T-cell (primary cell): ENCODE data around the gene CCDC124. TPM values are rescaled to one million over a fixed set of nuclear protein-coding genes. Genes with fewer than 3 reads are reported as not detected.
"Not testable (repeated sequence)": the region's sequence is repeated elsewhere in the genome, so short reads cannot be mapped to it uniquely, and the experiment has no call there.

Experiments used
- ATAC-seq, 4 experiments: fragments of 200-7000 bp in 3 of 4; fragments of 150-1000 bp in 1 of 4; cut with Tn5 transposase; replicated peaks in 1 of 4; 1 replicate in 3 of 4; 2 replicates in 1 of 4; pipeline ENCODE4 v1.10.0; 2021; ENCODE audit warnings: moderate library complexity in 3 of 4, mild to moderate bottlenecking in 2 of 4, moderate number of reproducible peaks in 1 of 4
- CTCF ChIA-PET, 2 donors: fragments of 300-600 bp; sonication (Branson Sonifier 250); formaldehyde crosslinking; loops; one replicate each; lab custom pipeline; 2022; ENCODE audit warnings: antibody characterized with exemption in 2 of 2; lab: Charles Lee
- POLR2A ChIA-PET, 2 donors: fragments of 300-600 bp; sonication (Branson Sonifier 250); formaldehyde crosslinking; loops; one replicate each; lab custom pipeline; 2022; ENCODE audit warnings: antibody characterized with exemption in 2 of 2; lab: Charles Lee
- DNase-seq, 35 experiments: peaks; one replicate each; pipeline versions ENCODE4 v3.0.0 to v3.0.0-alpha.2; 2013 to 2023
- H3K27ac ChIP-seq: one replicate; pipeline ENCODE4 v1.5.1; 2013; ENCODE audit warnings: low read length
- H3K27me3 ChIP-seq, 2 experiments: replicated peaks in 1 of 2; 1 replicate in 1 of 2; 2 replicates in 1 of 2; pipeline versions ENCODE4 v1.6.1 to v1.7.0; 2013; ENCODE audit warnings: low read length in 1 of 2, mixed read lengths in 1 of 2; ENCODE audit not compliant: control insufficient read depth in 2 of 2, insufficient read depth in 2 of 2; ENCODE audit errors: extremely low read depth in 1 of 2
- H3K36me3 ChIP-seq, 2 donors: 1 replicate in 1 of 2; 2 replicates in 1 of 2; pipeline versions ENCODE4 v1.6.1 to v1.7.0; 2013; ENCODE audit warnings: low read length in 1 of 2; ENCODE audit not compliant: control insufficient read depth in 2 of 2, insufficient read depth in 1 of 2; ENCODE audit errors: extremely low read depth in 1 of 2
- H3K4me1 ChIP-seq, 2 experiments: 1 replicate in 1 of 2; 2 replicates in 1 of 2; pipeline versions ENCODE4 v1.6.1 to v1.7.0; 2013; ENCODE audit warnings: low read length in 2 of 2, mixed read lengths in 1 of 2; ENCODE audit not compliant: insufficient read depth in 2 of 2, control insufficient read depth in 1 of 2; ENCODE audit errors: extremely low read depth in 1 of 2
- H3K4me3 ChIP-seq, 2 donors: 1 replicate in 1 of 2; 2 replicates in 1 of 2; pipeline versions ENCODE4 v1.5.1 to v1.7.0; 2013; ENCODE audit warnings: mild to moderate bottlenecking in 2 of 2, low read length in 1 of 2, moderate library complexity in 1 of 2; ENCODE audit not compliant: control insufficient read depth in 1 of 2; ENCODE audit errors: extremely low read depth in 1 of 2
- H3K9me3 ChIP-seq: 2 replicates; pipeline ENCODE4 v1.7.0; 2013
- H3K27ac Mint-ChIP-seq, 2 donors: one replicate each; pipeline ENCODE4 v1.8.0; 2020 to 2021; ENCODE audit warnings: mild to moderate bottlenecking in 2 of 2, mixed read lengths in 2 of 2
- H3K27me3 Mint-ChIP-seq, 2 donors: one replicate each; pipeline ENCODE4 v1.8.0; 2021 to 2022; ENCODE audit warnings: mixed read lengths in 2 of 2
- H3K36me3 Mint-ChIP-seq: one replicate; pipeline ENCODE4 v1.8.0; 2021; ENCODE audit warnings: mixed read lengths
- H3K4me1 Mint-ChIP-seq, 3 donors: one replicate each; pipeline ENCODE4 v1.8.0; 2020 to 2022; ENCODE audit warnings: mixed read lengths in 3 of 3, mild to moderate bottlenecking in 1 of 3
- H3K4me3 Mint-ChIP-seq, 3 donors: one replicate each; pipeline ENCODE4 v1.8.0; 2020 to 2022; ENCODE audit warnings: mild to moderate bottlenecking in 3 of 3, mixed read lengths in 3 of 3, moderate library complexity in 3 of 3
- H3K9me3 Mint-ChIP-seq, 3 donors: one replicate each; pipeline ENCODE4 v1.8.0; 2020 to 2022; ENCODE audit warnings: mixed read lengths in 3 of 3
- WGBS: methylation state at CpG from one replicate; pipeline ENCODE4 v1.1.5; 2013; ENCODE audit warnings: missing lambda C conversion rate; ENCODE audit not compliant: insufficient coverage; 5-methylcytosine and 5-hydroxymethylcytosine counted together
- total RNA-seq, 35 experiments: library from RNA in 6 of 35; stranded (reverse) in 6 of 35; fragments of 120-200 nt in 1 of 35; gene quantifications; one replicate each; pipeline versions ENCODE4 v1.2.1 to v1.2.4 and lab custom pipeline; 2013 to 2026

The CCDC124 gene
- total RNA-seq, 5 donors from 2014 or later (not counting 1 experiment from before 2014, with no cell fraction given), result 24.8 to 51.1 (median 41.5) TPM

DNA sequence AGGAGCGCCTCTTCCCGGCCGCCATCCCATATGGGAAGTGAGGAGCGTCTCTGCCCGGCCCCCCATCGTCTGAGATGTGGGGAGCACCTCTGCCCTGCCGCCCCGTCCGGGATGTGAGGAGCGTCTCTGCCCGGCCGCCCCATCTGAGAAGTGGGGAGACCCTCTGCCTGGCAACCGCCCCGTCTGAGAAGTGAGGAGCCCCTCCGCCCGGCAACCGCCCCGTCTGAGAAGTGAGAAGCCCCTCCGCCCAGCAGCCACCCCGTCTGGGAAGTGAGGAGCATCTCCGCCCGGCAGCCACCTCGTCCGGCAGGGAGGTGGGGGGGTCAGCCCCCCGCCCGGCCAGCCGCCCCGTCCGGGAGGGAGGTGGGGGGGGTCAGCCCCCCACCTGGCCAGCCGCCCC is 14.7 kb upstream of the CCDC124 start:
- CTCF ChIA-PET, H3K27ac ChIP-seq, H3K9me3 Mint-ChIP-seq, H3K36me3 Mint-ChIP-seq, H3K9me3 ChIP-seq, H3K4me3 ChIP-seq, H3K36me3 ChIP-seq, H3K4me1 Mint-ChIP-seq, H3K4me1 ChIP-seq, POLR2A ChIA-PET, DNase-seq, H3K27ac Mint-ChIP-seq, ATAC-seq, H3K4me3 Mint-ChIP-seq: not testable (repeated sequence)
- peaks cover 5 to 11% of the 10 kb centered on the region in 2 donors for H3K27me3 Mint-ChIP-seq
- peaks cover 0 to 22% of the 10 kb centered on the region in 2 experiments for H3K27me3 ChIP-seq
- 100% methylated on average over 2 of the region's 30 CpGs for WGBS

- not testable (repeated sequence) for H3K27ac ChIP-seq, H3K9me3 Mint-ChIP-seq, ATAC-seq, H3K36me3 Mint-ChIP-seq, DNase-seq, H3K4me3 Mint-ChIP-seq, H3K9me3 ChIP-seq, H3K4me3 ChIP-seq, H3K4me1 Mint-ChIP-seq, H3K4me1 ChIP-seq, H3K36me3 ChIP-seq, H3K27ac Mint-ChIP-seq, H3K27me3 Mint-ChIP-seq
- CTCF ChIA-PET, result interaction anchor here in 1 of 2 donors (0.6 kb wide), 1 partner anchor 69 kb away, joined by 4 read pairs; no protein-coding TSS in a partner anchor
- H3K27me3 ChIP-seq, result peaks cover 0 to 18% of the 10 kb centered on the region in 2 experiments
- no CpG with 5 or more reads among the region's 5 CpGs for WGBS
- POLR2A ChIA-PET, result interaction anchor here (0.6 to 0.7 kb wide), 3 partner anchors 70 to 1935 kb away, joined by 3 to 4 read pairs (median 4); no protein-coding TSS in a partner anchor
Measured at GRCh38 chr19:17919122-17919521, 13.7 kb upstream of the CCDC124 start.

DNA sequence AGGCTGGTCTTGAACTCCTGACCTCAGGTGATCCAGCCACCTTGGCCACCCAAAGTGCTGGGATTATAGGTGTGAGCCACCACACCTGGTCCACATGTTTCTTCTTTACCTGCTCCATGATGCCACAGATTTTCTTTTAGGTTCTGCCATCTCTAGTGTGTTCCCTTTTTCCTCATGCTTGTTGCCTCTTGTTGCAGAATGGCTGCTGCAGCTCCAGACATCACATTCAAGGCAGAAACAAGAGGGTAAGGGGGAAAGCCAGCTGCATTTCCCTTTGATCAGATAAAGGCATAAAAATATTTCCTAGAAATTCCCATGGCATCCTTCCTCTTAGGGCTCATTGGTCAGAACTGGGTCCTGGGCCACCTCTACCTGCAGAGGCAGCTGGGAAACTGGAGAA is 12.3 kb upstream of the CCDC124 start:
- H3K4me1 Mint-ChIP-seq, result no peaks in the 10 kb centered on the region
- no peaks in the 10 kb centered on the region for H3K36me3 Mint-ChIP-seq
- no peak for DNase-seq
- Histone ChIP-seq H3K9me3 (no peaks in the 10 kb centered on the region), H3K27ac (no peak overlapping the region), H3K4me1 (no peaks in the 10 kb centered on the region), H3K36me3 (no peaks in the 10 kb centered on the region), H3K27me3 (peaks cover 0 to 11% of the 10 kb centered on the region in 2 experiments), H3K4me3 (no peak overlapping the region)
- no peak overlapping the region for H3K27ac Mint-ChIP-seq
- H3K9me3 Mint-ChIP-seq, result no peaks in the 10 kb centered on the region
- ChIA-PET POLR2A (no interaction called here), CTCF (interaction anchor here in 1 of 2 donors (0.6 kb wide), 1 partner anchor 66 kb away, joined by 4 read pairs; no protein-coding TSS in a partner anchor)
- ATAC-seq, result no peak
- H3K4me3 Mint-ChIP-seq, result no peak overlapping the region
- peaks cover 0 to 8% of the 10 kb centered on the region in 2 donors for H3K27me3 Mint-ChIP-seq

DNA sequence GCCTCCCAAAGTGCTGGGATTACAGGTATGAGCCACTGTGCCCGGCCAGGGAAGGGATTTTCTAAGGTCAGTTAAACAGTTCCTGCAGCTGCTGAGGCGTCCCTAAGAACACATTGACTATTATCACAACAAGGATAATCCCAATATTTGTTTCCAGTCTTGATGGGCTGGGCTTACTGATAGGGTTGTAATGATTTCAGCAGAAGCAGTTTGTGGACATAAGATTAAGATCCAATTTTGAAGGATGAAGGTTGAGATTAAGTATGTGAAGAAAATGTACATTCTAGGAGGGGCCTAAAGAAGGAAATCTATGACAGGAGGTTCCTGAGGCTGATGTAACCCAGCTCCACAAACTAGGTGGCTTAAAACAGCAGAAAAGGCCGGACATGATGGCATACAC is 10.7 kb upstream of the CCDC124 start:
- 100% methylated on average over 1 of the region's 3 CpGs for WGBS
- Mint-ChIP-seq H3K27ac (no peak overlapping the region), H3K27me3 (no peaks in the 10 kb centered on the region), H3K9me3 (no peaks in the 10 kb centered on the region), H3K4me3 (no peak overlapping the region), H3K36me3 (no peaks in the 10 kb centered on the region), H3K4me1 (no peaks in the 10 kb centered on the region)
- no peaks in the 10 kb centered on the region for H3K36me3 ChIP-seq
- H3K27me3 ChIP-seq, result peaks cover 0 to 9% of the 10 kb centered on the region in 2 experiments
- ChIA-PET CTCF (no interaction called here), POLR2A (no interaction called here)
- no peak overlapping the region for H3K27ac ChIP-seq
- no peak for DNase-seq
- H3K4me1 ChIP-seq, result no peaks in the 10 kb centered on the region
- H3K4me3 ChIP-seq, result no peak overlapping the region
- H3K9me3 ChIP-seq, result no peaks in the 10 kb centered on the region
- no peak for ATAC-seq

DNA sequence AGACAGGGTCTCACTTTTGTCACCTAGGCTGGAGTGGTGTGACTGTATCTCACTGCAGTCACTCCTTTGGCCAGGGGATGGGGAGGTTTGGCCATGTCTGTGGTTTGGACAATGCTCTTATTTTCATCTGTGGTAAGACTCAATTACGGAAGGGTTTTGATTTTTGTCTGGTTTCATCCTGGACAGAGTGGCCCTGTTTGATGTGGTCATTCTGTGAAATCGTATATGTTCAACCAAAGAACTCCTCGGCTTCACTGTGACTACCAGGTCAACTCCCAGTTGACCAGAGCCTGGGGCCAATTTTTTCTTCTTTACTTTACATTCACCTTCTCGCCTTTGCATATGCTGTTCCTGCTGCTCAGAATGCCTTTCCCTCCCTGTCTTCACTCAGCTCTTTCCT is 6.8 kb upstream of the CCDC124 start:
- Histone ChIP-seq H3K9me3 (no peaks in the 10 kb centered on the region), H3K36me3 (no peaks in the 10 kb centered on the region), H3K4me3 (no peak overlapping the region), H3K4me1 (no peaks in the 10 kb centered on the region), H3K27ac (no peak overlapping the region), H3K27me3 (peaks cover 0 to 6% of the 10 kb centered on the region in 2 experiments)
- Mint-ChIP-seq H3K27me3 (no peaks in the 10 kb centered on the region), H3K27ac (no peak overlapping the region), H3K4me3 (no peak overlapping the region), H3K36me3 (no peaks in the 10 kb centered on the region), H3K4me1 (no peaks in the 10 kb centered on the region), H3K9me3 (no peaks in the 10 kb centered on the region)
- 77% methylated on average over 3 of the region's 4 CpGs for WGBS
- ChIA-PET CTCF (interaction anchor here (0.6 kb wide), 2 partner anchors 42 to 67 kb away, joined by 3 read pairs; no protein-coding TSS in a partner anchor), POLR2A (no interaction called here)
- ATAC-seq, result no peak
- no peak for DNase-seq

DNA sequence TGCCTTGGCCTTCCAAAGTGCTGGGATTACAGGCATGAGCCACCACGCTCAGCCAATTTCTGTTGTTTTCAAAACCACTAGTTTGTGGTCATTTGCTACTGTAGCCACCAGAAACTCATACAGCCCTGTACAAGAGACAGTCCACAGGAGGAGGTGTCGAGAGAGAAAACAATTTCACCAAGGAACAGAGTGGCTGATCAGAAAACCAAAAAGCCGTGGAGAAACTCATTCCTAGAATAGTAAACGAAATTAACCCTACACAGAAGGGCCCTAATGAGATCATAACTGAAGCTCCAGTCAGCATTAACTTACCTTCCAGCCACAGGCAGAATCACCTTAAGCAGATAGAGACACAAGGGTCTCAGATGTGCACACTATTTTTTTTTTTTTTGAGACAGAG is 3.8 kb upstream of the CCDC124 start:
- Histone ChIP-seq H3K27me3 (peaks cover 0 to 7% of the 10 kb centered on the region in 2 experiments), H3K4me3 (no peak overlapping the region), H3K36me3 (no peaks in the 10 kb centered on the region), H3K9me3 (no peaks in the 10 kb centered on the region), H3K4me1 (peaks cover 6 to 22% of the 10 kb centered on the region in 2 experiments), H3K27ac (no peak overlapping the region)
- no peaks in the 10 kb centered on the region for H3K27me3 Mint-ChIP-seq
- WGBS, result 53% methylated on average over 3 of the region's 4 CpGs
- no peak overlapping the region for H3K27ac Mint-ChIP-seq
- POLR2A ChIA-PET, result no interaction called here
- ATAC-seq, result no peak
- CTCF ChIA-PET, result interaction anchor here in 1 of 2 donors (0.6 kb wide), 1 partner anchor 53 kb away, joined by 3 read pairs; no protein-coding TSS in a partner anchor
- peaks cover 11 to 20% (median 14%) of the 10 kb centered on the region in 3 donors for H3K4me1 Mint-ChIP-seq
- DNase-seq, result no peak
- no peaks in the 10 kb centered on the region for H3K9me3 Mint-ChIP-seq
- H3K4me3 Mint-ChIP-seq, result no peak overlapping the region
- no peaks in the 10 kb centered on the region for H3K36me3 Mint-ChIP-seq
